Smooth muscle cell (in vitro differentiated cells): ENCODE results near the gene VASP. TPM values are rescaled to one million over a fixed set of nuclear protein-coding genes. Genes with fewer than 3 reads are reported as not detected.

Experiments used
- DNase-seq: peaks from one replicate; lab custom pipeline; 2025; ENCODE audit not compliant: unreplicated experiment; lab: John Stamatoyannopoulos, UW
- H2AFZ ChIP-seq: fragments of 200-600 bp; sonication (generic); 2 replicates; pipeline ENCODE4 v1.6.0; 2016; ENCODE audit warnings: antibody characterized with exemption, low read depth, mild to moderate bottlenecking
- H3F3A ChIP-seq: fragments of 200-600 bp; sonication (generic); 2 replicates; pipeline ENCODE4 v1.6.0; 2017; ENCODE audit warnings: antibody characterized with exemption, low read depth
- H3K27ac ChIP-seq: fragments of 200-600 bp; sonication (generic); 2 replicates; pipeline ENCODE4 v1.5.1; 2016; ENCODE audit warnings: low read depth, mild to moderate bottlenecking
- H3K27me3 ChIP-seq: fragments of 200-600 bp; sonication (generic); 2 replicates; pipeline ENCODE4 v1.6.1; 2016; ENCODE audit warnings: low read depth, mild to moderate bottlenecking
- H3K36me3 ChIP-seq: fragments of 200-600 bp; sonication (generic); 2 replicates; pipeline ENCODE4 v1.5.1; 2016; ENCODE audit warnings: low read depth
- H3K4me1 ChIP-seq: fragments of 200-600 bp; sonication (generic); 2 replicates; pipeline ENCODE4 v1.5.1; 2016; ENCODE audit warnings: low read depth
- H3K4me2 ChIP-seq: fragments of 200-600 bp; sonication (generic); 2 replicates; pipeline ENCODE4 v1.6.0; 2016; ENCODE audit warnings: mild to moderate bottlenecking
- H3K4me3 ChIP-seq: fragments of 200-600 bp; sonication (generic); 2 replicates; pipeline ENCODE4 v1.5.1; 2016; ENCODE audit warnings: mild to moderate bottlenecking
- H3K79me2 ChIP-seq: fragments of 200-600 bp; sonication (generic); 2 replicates; pipeline ENCODE4 v1.6.0; 2016; ENCODE audit warnings: low read depth, mild to moderate bottlenecking
- H3K9ac ChIP-seq: fragments of 200-600 bp; sonication (generic); 2 replicates; pipeline ENCODE4 v1.6.0; 2016; ENCODE audit warnings: low read depth
- H3K9me3 ChIP-seq: fragments of 200-600 bp; sonication (generic); replicated peaks from 2 replicates; pipeline ENCODE4 v1.5.1; 2016; ENCODE audit warnings: low read depth
- H4K20me1 ChIP-seq: fragments of 200-600 bp; sonication (generic); 2 replicates; pipeline ENCODE4 v1.6.0; 2016; ENCODE audit warnings: low read depth
- CTCF ChIP-seq: fragments of 200-600 bp; sonication (generic); IDR thresholded peaks from 2 replicates; pipeline ENCODE4 v1.5.1; 2017; ENCODE audit warnings: borderline replicate concordance, mild to moderate bottlenecking, antibody characterized with exemption; ENCODE audit not compliant: insufficient read depth, poor library complexity, severe bottlenecking
- WGBS: methylation state at CpG from one replicate; pipeline ENCODE4 v1.1.7; 2016; ENCODE audit warnings: low lambda C conversion rate; 5-methylcytosine and 5-hydroxymethylcytosine counted together
- polyA plus RNA-seq: library from polyadenylated mRNA; unstranded; fragments of >200 nt; fragmentation: Nextera tagmentation; extraction: Ambion mirVana; gene quantifications from 2 replicates; pipeline ENCODE4 v1.2.1, GENCODE V29; 2016
- total RNA-seq: library from RNA; depleted of rRNA; stranded (reverse); fragments of >200 nt; gene quantifications from 2 replicates; pipeline ENCODE4 v1.2.3, GENCODE V29; 2014

The VASP gene
- total and polyA plus RNA-seq, 2 experiments from 2014 or later, result 73.6 to 75.8 TPM

- Histone ChIP-seq H3K4me3 (no peak overlapping the region), H3K27me3 (no peaks in the 10 kb centered on the region), H3K27ac (no peak overlapping the region), H3K4me1 (peaks cover 5% of the 10 kb centered on the region), H3K79me2 (no peaks in the 10 kb centered on the region), H2AFZ (no peak overlapping the region), H4K20me1 (no peaks in the 10 kb centered on the region), H3K36me3 (no peaks in the 10 kb centered on the region), H3F3A (no peaks in the 10 kb centered on the region), H3K4me2 (no peak overlapping the region), H3K9ac (no peak overlapping the region), H3K9me3 (no peaks in the 10 kb centered on the region)
- TF ChIP-seq CTCF, result no peak
- 89% methylated on average over 4 of the region's 4 CpGs for WGBS
- no peak for DNase-seq
These were observed 45.1 kb upstream of the VASP start for GRCh38 chr19:45462174-45462573.

- Histone ChIP-seq H3K9me3 (no peaks in the 10 kb centered on the region), H3F3A (no peaks in the 10 kb centered on the region), H3K36me3 (no peaks in the 10 kb centered on the region), H3K4me1 (peaks cover 6% of the 10 kb centered on the region), H4K20me1 (peaks cover 4% of the 10 kb centered on the region), H3K27me3 (no peaks in the 10 kb centered on the region), H2AFZ (no peak overlapping the region), H3K9ac (no peak overlapping the region), H3K4me3 (no peak overlapping the region), H3K27ac (no peak overlapping the region), H3K4me2 (no peak overlapping the region), H3K79me2 (peaks cover under 1% of the 10 kb centered on the region)
- 87% methylated on average over 4 of the region's 4 CpGs for WGBS
- no peak for TF ChIP-seq CTCF
- DNase-seq, result no peak
These were observed 44.0 kb upstream of the VASP start for GRCh38 chr19:45463241-45463640.

- Histone ChIP-seq H3K36me3 (no peaks in the 10 kb centered on the region), H3K4me3 (no peak overlapping the region), H2AFZ (no peak overlapping the region), H3K9ac (no peak overlapping the region), H3K27ac (no peak overlapping the region), H3K79me2 (peaks cover 5% of the 10 kb centered on the region), H4K20me1 (peaks cover 14% of the 10 kb centered on the region), H3K9me3 (no peaks in the 10 kb centered on the region), H3F3A (no peaks in the 10 kb centered on the region), H3K4me2 (no peak overlapping the region), H3K4me1 (peaks cover 6% of the 10 kb centered on the region), H3K27me3 (no peaks in the 10 kb centered on the region)
- no peak for DNase-seq
- WGBS, result 96% methylated on average over 2 of the region's 2 CpGs
- TF ChIP-seq CTCF, result no peak
These were observed 43.0 kb upstream of the VASP start for GRCh38 chr19:45464274-45464673.

- peaks cover 5% of the 10 kb centered on the region for H3K79me2 ChIP-seq
- H3K4me2 ChIP-seq, result no peak overlapping the region
- no peaks in the 10 kb centered on the region for H3K9me3 ChIP-seq
- no peaks in the 10 kb centered on the region for H3K27me3 ChIP-seq
- TF ChIP-seq CTCF, result no peak
- H4K20me1 ChIP-seq, result peaks cover 21% of the 10 kb centered on the region
- no peak overlapping the region for H3K9ac ChIP-seq
- 67% methylated on average over 8 of the region's 8 CpGs for WGBS
- no peaks in the 10 kb centered on the region for H3K36me3 ChIP-seq
- H3K4me1 ChIP-seq, result peaks cover 6% of the 10 kb centered on the region
- DNase-seq, result no peak
- no peak overlapping the region for H3K27ac ChIP-seq
- H3F3A ChIP-seq, result no peaks in the 10 kb centered on the region
- no peak overlapping the region for H2AFZ ChIP-seq
- no peak overlapping the region for H3K4me3 ChIP-seq
These were observed 42.3 kb upstream of the VASP start for GRCh38 chr19:45464852-45465441.
